ENCODE measurements around the gene LPP.

The LPP gene

DNA sequence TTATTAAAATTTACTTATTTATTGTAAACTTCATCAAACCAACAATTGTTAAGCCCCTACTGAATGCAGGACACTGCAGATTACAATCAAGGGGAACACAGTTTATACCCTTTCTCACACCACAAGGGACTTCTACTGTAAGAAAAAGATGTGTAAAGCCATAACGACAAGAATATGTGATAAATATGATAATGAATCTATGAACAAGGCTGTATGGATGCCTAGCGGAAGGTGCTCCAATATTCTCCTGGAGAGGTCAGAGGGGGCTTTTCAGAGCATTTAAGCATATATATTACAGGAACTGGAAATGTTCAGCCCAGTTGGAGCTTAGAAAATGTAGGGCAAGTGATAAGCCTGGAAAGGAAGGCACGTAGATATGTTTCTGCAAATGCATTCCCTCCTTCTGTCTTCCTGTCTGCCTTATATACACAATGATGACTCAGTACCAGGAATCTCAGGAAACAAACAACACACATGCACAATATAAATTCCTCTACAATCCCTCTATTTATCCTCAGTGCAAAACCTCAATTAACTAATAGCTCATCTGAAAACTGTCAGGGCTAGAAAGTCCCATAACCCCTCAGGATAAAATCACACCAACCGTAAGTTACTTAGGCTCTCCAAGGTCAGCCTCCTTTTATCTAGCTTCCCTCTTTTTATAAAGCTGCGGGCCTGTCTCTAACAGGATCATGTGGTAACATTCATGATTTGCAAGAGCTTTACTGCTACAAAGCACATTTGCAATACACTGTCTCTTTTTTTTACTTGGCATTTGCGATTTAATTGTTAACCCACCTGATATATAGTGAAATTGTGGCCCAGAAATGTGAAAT, 393.1 kb downstream of the LPP start:
- no peaks in the 10 kb centered on the region for H3K36me3 ChIP-seq (ENCODE audit: insufficient read depth, low read length)
- no peaks in the 10 kb centered on the region for H4K20me1 ChIP-seq (ENCODE audit: insufficient read depth, low read length)
- H3K4me2 ChIP-seq (ENCODE audit: low read length) = no peak overlapping the region
- TF ChIP-seq EZH2 (IDR thresholded peaks at IDR 0.05; ENCODE audit: borderline replicate concordance, low read length) = no peak
- TF ChIP-seq CTCF (IDR thresholded peaks at IDR 0.05; ENCODE audit: low read length) = no peak
- H3K27me3 ChIP-seq (ENCODE audit: insufficient read depth, low read length) = no peaks in the 10 kb centered on the region
- no peak overlapping the region for H3K9ac ChIP-seq (ENCODE audit: low read length)
- no peaks in the 10 kb centered on the region for H3K4me1 ChIP-seq (ENCODE audit: insufficient read depth, low read length, severe bottlenecking)
- no peaks in the 10 kb centered on the region for H3K9me3 ChIP-seq (ENCODE audit: low read length)
- no peak overlapping the region for H3K4me3 ChIP-seq (ENCODE audit: low read depth, low read length, poor library complexity, severe bottlenecking)
- H3K79me2 ChIP-seq (ENCODE audit: insufficient read depth, low read length) = no peaks in the 10 kb centered on the region
- no peaks in the 10 kb centered on the region for H3F3A ChIP-seq (ENCODE audit: insufficient read depth, low read length)
- no peak overlapping the region for H3K27ac ChIP-seq (ENCODE audit: low read depth, low read length, poor library complexity, severe bottlenecking)
- no peaks in the 10 kb centered on the region for H3K9me2 ChIP-seq (ENCODE audit: low read depth, low read length)
- H2AFZ ChIP-seq (ENCODE audit: low read length) = no peak overlapping the region

DNA sequence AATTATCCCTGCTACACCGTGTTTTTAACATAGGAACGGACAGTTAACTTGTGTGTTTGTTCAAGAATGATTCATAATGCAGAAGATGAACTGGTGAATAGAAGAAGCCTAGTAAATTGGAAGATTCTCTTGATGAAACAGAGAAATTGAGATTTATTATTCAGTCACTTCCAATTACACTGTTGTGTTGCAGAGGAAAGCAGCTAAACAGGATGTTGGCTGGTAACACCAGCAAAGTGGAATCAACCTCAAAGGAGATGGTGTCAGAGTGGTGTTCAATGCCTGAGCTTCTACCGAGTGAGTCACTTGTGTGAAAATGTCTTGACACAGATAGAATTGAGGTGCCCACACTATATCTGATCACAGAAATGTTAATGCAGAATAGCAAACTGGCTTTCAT, 399.6 kb downstream of the LPP start:
- Histone ChIP-seq H3K4me1 (ENCODE audit: insufficient read depth, low read length, severe bottlenecking) (no peaks in the 10 kb centered on the region), H3K36me3 (ENCODE audit: insufficient read depth, low read length) (no peaks in the 10 kb centered on the region), H3K9me3 (ENCODE audit: low read length) (no peaks in the 10 kb centered on the region), H3K9ac (ENCODE audit: low read length) (no peak overlapping the region), H3K4me2 (ENCODE audit: low read length) (no peak overlapping the region), H3K27me3 (ENCODE audit: insufficient read depth, low read length) (no peaks in the 10 kb centered on the region), H3K27ac (ENCODE audit: low read depth, low read length, poor library complexity, severe bottlenecking) (no peak overlapping the region), H3K79me2 (ENCODE audit: insufficient read depth, low read length) (no peaks in the 10 kb centered on the region), H4K20me1 (ENCODE audit: insufficient read depth, low read length) (no peaks in the 10 kb centered on the region), H2AFZ (ENCODE audit: low read length) (no peak overlapping the region), H3K4me3 (ENCODE audit: low read depth, low read length, poor library complexity, severe bottlenecking) (no peak overlapping the region), H3F3A (ENCODE audit: insufficient read depth, low read length) (no peaks in the 10 kb centered on the region), H3K9me2 (ENCODE audit: low read depth, low read length) (no peaks in the 10 kb centered on the region)
- TF ChIP-seq CTCF (IDR thresholded peaks at IDR 0.05; ENCODE audit: low read length) (no peak), EZH2 (IDR thresholded peaks at IDR 0.05; ENCODE audit: borderline replicate concordance, low read length) (no peak)

DNA sequence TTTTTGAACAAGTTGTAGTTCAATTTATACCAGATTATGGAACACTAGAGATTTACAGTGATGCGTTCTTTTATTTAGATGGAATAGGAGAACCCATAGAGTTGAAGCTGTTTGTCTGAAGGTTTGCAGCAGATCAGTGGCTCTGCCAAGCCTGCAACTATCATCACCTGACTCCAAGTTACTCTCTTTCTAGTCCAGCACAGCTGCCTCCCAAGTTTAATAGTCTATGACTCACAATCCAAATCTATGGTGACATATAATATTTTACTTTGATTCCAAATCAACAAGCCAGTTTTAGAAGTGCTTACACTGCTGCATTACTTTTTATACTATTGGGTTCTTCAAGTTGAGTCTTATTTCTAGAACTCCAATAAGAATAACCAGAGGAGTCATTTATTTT, 400.4 kb downstream of the LPP start:
- no peak for TF ChIP-seq CTCF (IDR thresholded peaks at IDR 0.05; ENCODE audit: low read length)
- no peak for TF ChIP-seq EZH2 (IDR thresholded peaks at IDR 0.05; ENCODE audit: borderline replicate concordance, low read length)

More for the DNA sequence above, 400.4 kb downstream of the LPP start:
- Histone ChIP-seq H3K4me3 (ENCODE audit: low read depth, low read length, poor library complexity, severe bottlenecking) (no peak overlapping the region), H3K4me1 (ENCODE audit: insufficient read depth, low read length, severe bottlenecking) (no peaks in the 10 kb centered on the region), H3F3A (ENCODE audit: insufficient read depth, low read length) (no peaks in the 10 kb centered on the region), H3K27me3 (ENCODE audit: insufficient read depth, low read length) (no peaks in the 10 kb centered on the region), H3K4me2 (ENCODE audit: low read length) (no peak overlapping the region), H2AFZ (ENCODE audit: low read length) (no peak overlapping the region), H3K36me3 (ENCODE audit: insufficient read depth, low read length) (no peaks in the 10 kb centered on the region), H3K9me2 (ENCODE audit: low read depth, low read length) (no peaks in the 10 kb centered on the region), H4K20me1 (ENCODE audit: insufficient read depth, low read length) (no peaks in the 10 kb centered on the region), H3K79me2 (ENCODE audit: insufficient read depth, low read length) (no peaks in the 10 kb centered on the region), H3K9me3 (ENCODE audit: low read length) (no peaks in the 10 kb centered on the region), H3K9ac (ENCODE audit: low read length) (no peak overlapping the region), H3K27ac (ENCODE audit: low read depth, low read length, poor library complexity, severe bottlenecking) (no peak overlapping the region)
